Right lobe of liver (tissue), 4 donors: ENCODE results near the gene BMP2.

Experiments
- POLR2A ChIP-seq: fragments of 450-650 bp; IDR thresholded peaks from one replicate; pipeline ENCODE4 v1.6.1; 2017; ENCODE audit warnings: antibody characterized with exemption, mild to moderate bottlenecking
- TF ChIP-seq, protein P1 (sequence below), 4 donors: fragments of 200-600 bp in 3 of 4; fragments of 450-650 bp in 1 of 4; IDR thresholded peaks; one replicate each; pipeline versions ENCODE4 v1.5.1 to v1.8.0; 2016 to 2022; ENCODE audit warnings: antibody characterized with exemption in 4 of 4, mild to moderate bottlenecking in 2 of 4
- donor health status: DM: no; HTN: no; CAD: no.
- donor health status: DM: no; HTN: no; CAD: no.
- donor health status: DM: no; HTN: yes; CAD: no.

GRCh38 chr20:6730672-6731328 lies 36.7 kb upstream of the BMP2 start:
- TF ChIP-seq, protein P1, sequence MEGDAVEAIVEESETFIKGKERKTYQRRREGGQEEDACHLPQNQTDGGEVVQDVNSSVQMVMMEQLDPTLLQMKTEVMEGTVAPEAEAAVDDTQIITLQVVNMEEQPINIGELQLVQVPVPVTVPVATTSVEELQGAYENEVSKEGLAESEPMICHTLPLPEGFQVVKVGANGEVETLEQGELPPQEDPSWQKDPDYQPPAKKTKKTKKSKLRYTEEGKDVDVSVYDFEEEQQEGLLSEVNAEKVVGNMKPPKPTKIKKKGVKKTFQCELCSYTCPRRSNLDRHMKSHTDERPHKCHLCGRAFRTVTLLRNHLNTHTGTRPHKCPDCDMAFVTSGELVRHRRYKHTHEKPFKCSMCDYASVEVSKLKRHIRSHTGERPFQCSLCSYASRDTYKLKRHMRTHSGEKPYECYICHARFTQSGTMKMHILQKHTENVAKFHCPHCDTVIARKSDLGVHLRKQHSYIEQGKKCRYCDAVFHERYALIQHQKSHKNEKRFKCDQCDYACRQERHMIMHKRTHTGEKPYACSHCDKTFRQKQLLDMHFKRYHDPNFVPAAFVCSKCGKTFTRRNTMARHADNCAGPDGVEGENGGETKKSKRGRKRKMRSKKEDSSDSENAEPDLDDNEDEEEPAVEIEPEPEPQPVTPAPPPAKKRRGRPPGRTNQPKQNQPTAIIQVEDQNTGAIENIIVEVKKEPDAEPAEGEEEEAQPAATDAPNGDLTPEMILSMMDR (IDR thresholded peaks at IDR 0.05), result no peak
- no peak for TF ChIP-seq POLR2A
